HepG2 (cell line): ENCODE results near the gene CCNH. TPM values are rescaled to one million over a fixed set of nuclear protein-coding genes. Genes with fewer than 3 reads are reported as not detected.

Experiments used
- BRCA1 ChIP-seq: sonication (generic); formaldehyde crosslinking; IDR thresholded peaks from 2 replicates; pipeline ENCODE4 v1.4.0; 2020; ENCODE audit warnings: missing genetic modification reagents
- CCAR2 ChIP-seq: fragments of 200-400 bp; formaldehyde crosslinking; optimal IDR thresholded peaks from 2 replicates; pipeline ENCODE3; 2018; ENCODE audit warnings: low read depth, mild to moderate bottlenecking, low read length, moderate library complexity
- DNMT1 ChIP-seq: sonication (generic); formaldehyde crosslinking; IDR thresholded peaks from 2 replicates; pipeline ENCODE4 v1.5.1; 2020; ENCODE audit warnings: mild to moderate bottlenecking, missing genetic modification reagents
- FOXJ3 ChIP-seq: sonication (generic); formaldehyde crosslinking; IDR thresholded peaks from 2 replicates; pipeline ENCODE4 v1.4.0; 2020; ENCODE audit warnings: missing genetic modification reagents, mild to moderate bottlenecking, borderline replicate concordance
- HNRNPUL1 ChIP-seq: fragments of 200-400 bp; formaldehyde crosslinking; IDR thresholded peaks from 2 replicates; pipeline ENCODE4 v1.6.1; 2017; ENCODE audit warnings: low read depth, mild to moderate bottlenecking, low read length, moderate library complexity
- JUNB ChIP-seq: sonication (generic); formaldehyde crosslinking; IDR thresholded peaks from 2 replicates; pipeline ENCODE4 v1.8.0; 2022; ENCODE audit warnings: missing genetic modification reagents, mild to moderate bottlenecking, borderline replicate concordance
- LCORL ChIP-seq, 2 experiments: fragments of 450-650 bp in 1 of 2; sonication (generic) in 1 of 2; formaldehyde crosslinking in 1 of 2; IDR thresholded peaks; 2 replicates each; pipeline versions ENCODE4 v1.5.0 to v1.6.1; 2017 to 2020; ENCODE audit warnings: antibody characterized with exemption in 1 of 2, missing genetic modification reagents in 1 of 2
- MXI1 ChIP-seq: IDR thresholded peaks from 3 replicates; pipeline ENCODE4 v1.6.1; 2012; ENCODE audit warnings: low read depth, low read length, inconsistent platforms, borderline replicate concordance
- NCOA5 ChIP-seq: sonication (generic); formaldehyde crosslinking; IDR thresholded peaks from 2 replicates; pipeline ENCODE4 v1.4.0; 2020; ENCODE audit warnings: missing genetic modification reagents
- NRL ChIP-seq: sonication (generic); formaldehyde crosslinking; IDR thresholded peaks from 2 replicates; pipeline ENCODE4 v1.5.0; 2020; ENCODE audit warnings: missing genetic modification reagents, mild to moderate bottlenecking, moderate library complexity, borderline replicate concordance
- SUZ12 ChIP-seq: fragments of 150-350 bp; IDR thresholded peaks from 2 replicates; pipeline ENCODE4 v1.6.1; 2014; ENCODE audit warnings: low read depth, low read length
- TOE1 ChIP-seq: sonication (generic); formaldehyde crosslinking; IDR thresholded peaks from 2 replicates; pipeline ENCODE4 v1.4.0; 2020; ENCODE audit warnings: mild to moderate bottlenecking, missing genetic modification reagents
- ZFP41 ChIP-seq: sonication (generic); formaldehyde crosslinking; IDR thresholded peaks from 2 replicates; pipeline ENCODE4 v1.4.0; 2020; ENCODE audit warnings: mild to moderate bottlenecking, missing genetic modification reagents, borderline replicate concordance
- ZNF10 ChIP-seq: sonication (generic); formaldehyde crosslinking; IDR thresholded peaks from 2 replicates; pipeline ENCODE4 v1.4.0; 2020; ENCODE audit warnings: mild to moderate bottlenecking, low read depth, missing genetic modification reagents, borderline replicate concordance
- ZNF225 ChIP-seq: sonication (generic); formaldehyde crosslinking; IDR thresholded peaks from 2 replicates; pipeline ENCODE4 v1.4.0; 2020; ENCODE audit warnings: mild to moderate bottlenecking, missing genetic modification reagents
- ZNF670 ChIP-seq: sonication (generic); formaldehyde crosslinking; IDR thresholded peaks from 2 replicates; pipeline ENCODE4 v1.8.0; 2022; ENCODE audit warnings: mild to moderate bottlenecking, missing genetic modification reagents, borderline replicate concordance
- ZNF674 ChIP-seq: sonication (generic); formaldehyde crosslinking; IDR thresholded peaks from 2 replicates; pipeline ENCODE4 v1.5.0; 2020; ENCODE audit warnings: low read depth, mild to moderate bottlenecking, missing genetic modification reagents
- ZNF780A ChIP-seq: sonication (generic); formaldehyde crosslinking; IDR thresholded peaks from 2 replicates; pipeline ENCODE4 v1.8.0; 2022; ENCODE audit warnings: mild to moderate bottlenecking, missing genetic modification reagents, moderate library complexity
- ZNF878 ChIP-seq: sonication (generic); formaldehyde crosslinking; IDR thresholded peaks from 2 replicates; pipeline ENCODE4 v1.8.1; 2023; ENCODE audit warnings: mild to moderate bottlenecking, missing genetic modification reagents, moderate library complexity
- ZSCAN21 ChIP-seq: sonication (generic); formaldehyde crosslinking; IDR thresholded peaks from 2 replicates; pipeline ENCODE4 v1.8.0; 2022; ENCODE audit warnings: mild to moderate bottlenecking, missing genetic modification reagents, moderate library complexity, borderline replicate concordance
- polyA plus RNA-seq, 8 experiments: library from polyadenylated mRNA; depleted of rRNA in 3 of 8; stranded (reverse) in 7 of 8; unstranded in 1 of 8; fragments of >200 nt; fragmentation: Illumina TruSeq in 4 of 8; extraction: Trizol in 4 of 8; gene quantifications; 2 replicates each; pipeline versions ENCODE4 v1.2.1 to v1.2.3, GENCODE V29; 2011 to 2016; ENCODE audit warnings: low read depth in 4 of 8, missing spikeins in 1 of 8, mixed read lengths in 1 of 8; ENCODE audit not compliant: insufficient read depth in 1 of 8
- total RNA-seq, 5 experiments: library from RNA; depleted of rRNA; stranded (reverse); fragments of >200 nt; fragmentation: Illumina TruSeq; extraction: Trizol; gene quantifications; 2 replicates each; pipeline ENCODE4 v1.2.3, GENCODE V29; 2016; ENCODE audit warnings: low read depth in 1 of 5
- TF ChIP-seq, protein P1 (sequence below): sonication (generic); formaldehyde crosslinking; IDR thresholded peaks from 2 replicates; pipeline ENCODE4 v1.4.0; 2020; ENCODE audit warnings: missing genetic modification reagents, borderline replicate concordance
- TF ChIP-seq, protein P2 (sequence below): sonication (generic); formaldehyde crosslinking; IDR thresholded peaks from 2 replicates; pipeline ENCODE4 v1.5.0; 2020; ENCODE audit warnings: missing genetic modification reagents
- TF ChIP-seq, protein P3 (sequence below): IDR thresholded peaks from 2 replicates; pipeline ENCODE4 v1.6.1; 2016; ENCODE audit warnings: low read depth, borderline replicate concordance
- TF ChIP-seq, protein P4 (sequence below): sonication (generic); formaldehyde crosslinking; IDR thresholded peaks from 2 replicates; pipeline ENCODE4 v1.8.0; 2022; ENCODE audit warnings: missing genetic modification reagents, mild to moderate bottlenecking, inconsistent platforms, borderline replicate concordance

Gene CCNH
- total and polyA plus RNA-seq, 2 of the 13 experiments (the other 11 are each of a cell fraction or from before 2014, with no cell fraction given) = 42.5 to 94.3 TPM

DNA sequence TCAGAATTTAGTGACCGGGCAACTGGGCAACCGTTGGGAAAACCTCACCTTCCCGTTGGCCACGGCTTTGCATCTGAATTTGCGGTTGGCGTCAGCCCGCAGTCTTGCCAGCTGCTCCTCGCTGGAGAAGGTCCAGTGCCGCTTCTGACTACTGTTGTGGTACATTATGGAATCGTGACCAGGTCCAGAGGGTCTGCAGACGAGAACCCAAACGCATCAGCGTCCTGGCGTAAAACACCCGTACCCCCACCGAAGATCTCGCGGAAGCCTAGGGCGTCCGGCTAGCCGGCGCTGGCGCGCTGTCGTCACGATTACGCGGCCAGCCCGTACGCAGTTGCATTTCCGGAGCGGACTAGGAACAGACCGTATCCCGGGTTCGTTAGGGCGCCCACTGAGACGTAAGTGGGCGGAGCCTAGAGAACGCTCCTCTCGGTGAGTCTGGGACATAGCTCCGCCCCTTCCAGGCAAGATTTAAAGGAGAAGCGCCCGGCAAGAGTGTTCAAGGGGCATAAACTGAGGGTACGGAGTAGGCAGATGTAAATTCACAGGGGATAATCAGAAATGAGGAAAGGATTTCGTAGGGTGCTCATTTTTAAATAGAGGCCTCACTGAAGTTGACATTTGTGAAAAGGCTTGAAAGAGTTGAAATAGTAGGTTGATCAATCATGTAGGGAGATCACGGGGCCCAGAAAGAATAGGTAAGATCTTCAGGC lies at the start of gene CCNH (continued):
- TF ChIP-seq, protein P1, sequence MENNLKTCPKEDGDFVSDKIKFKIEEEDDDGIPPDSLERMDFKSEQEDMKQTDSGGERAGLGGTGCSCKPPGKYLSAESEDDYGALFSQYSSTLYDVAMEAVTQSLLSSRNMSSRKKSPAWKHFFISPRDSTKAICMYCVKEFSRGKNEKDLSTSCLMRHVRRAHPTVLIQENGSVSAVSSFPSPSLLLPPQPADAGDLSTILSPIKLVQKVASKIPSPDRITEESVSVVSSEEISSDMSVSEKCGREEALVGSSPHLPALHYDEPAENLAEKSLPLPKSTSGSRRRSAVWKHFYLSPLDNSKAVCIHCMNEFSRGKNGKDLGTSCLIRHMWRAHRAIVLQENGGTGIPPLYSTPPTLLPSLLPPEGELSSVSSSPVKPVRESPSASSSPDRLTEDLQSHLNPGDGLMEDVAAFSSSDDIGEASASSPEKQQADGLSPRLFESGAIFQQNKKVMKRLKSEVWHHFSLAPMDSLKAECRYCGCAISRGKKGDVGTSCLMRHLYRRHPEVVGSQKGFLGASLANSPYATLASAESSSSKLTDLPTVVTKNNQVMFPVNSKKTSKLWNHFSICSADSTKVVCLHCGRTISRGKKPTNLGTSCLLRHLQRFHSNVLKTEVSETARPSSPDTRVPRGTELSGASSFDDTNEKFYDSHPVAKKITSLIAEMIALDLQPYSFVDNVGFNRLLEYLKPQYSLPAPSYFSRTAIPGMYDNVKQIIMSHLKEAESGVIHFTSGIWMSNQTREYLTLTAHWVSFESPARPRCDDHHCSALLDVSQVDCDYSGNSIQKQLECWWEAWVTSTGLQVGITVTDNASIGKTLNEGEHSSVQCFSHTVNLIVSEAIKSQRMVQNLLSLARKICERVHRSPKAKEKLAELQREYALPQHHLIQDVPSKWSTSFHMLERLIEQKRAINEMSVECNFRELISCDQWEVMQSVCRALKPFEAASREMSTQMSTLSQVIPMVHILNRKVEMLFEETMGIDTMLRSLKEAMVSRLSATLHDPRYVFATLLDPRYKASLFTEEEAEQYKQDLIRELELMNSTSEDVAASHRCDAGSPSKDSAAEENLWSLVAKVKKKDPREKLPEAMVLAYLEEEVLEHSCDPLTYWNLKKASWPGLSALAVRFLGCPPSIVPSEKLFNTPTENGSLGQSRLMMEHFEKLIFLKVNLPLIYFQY = no peak
- TF ChIP-seq ZNF225 (CRISPR knock-in tag) = peak; percentile 77; the same call in 1 of the 2 replicates
- TF ChIP-seq FOXJ3 = peak; percentile 42; the same call in 1 of the 2 replicates
- no peak for TF ChIP-seq HNRNPUL1
- TF ChIP-seq SUZ12 = no peak
- TF ChIP-seq, protein P2, sequence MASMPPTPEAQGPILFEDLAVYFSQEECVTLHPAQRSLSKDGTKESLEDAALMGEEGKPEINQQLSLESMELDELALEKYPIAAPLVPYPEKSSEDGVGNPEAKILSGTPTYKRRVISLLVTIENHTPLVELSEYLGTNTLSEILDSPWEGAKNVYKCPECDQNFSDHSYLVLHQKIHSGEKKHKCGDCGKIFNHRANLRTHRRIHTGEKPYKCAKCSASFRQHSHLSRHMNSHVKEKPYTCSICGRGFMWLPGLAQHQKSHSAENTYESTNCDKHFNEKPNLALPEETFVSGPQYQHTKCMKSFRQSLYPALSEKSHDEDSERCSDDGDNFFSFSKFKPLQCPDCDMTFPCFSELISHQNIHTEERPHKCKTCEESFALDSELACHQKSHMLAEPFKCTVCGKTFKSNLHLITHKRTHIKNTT = no peak
- TF ChIP-seq NCOA5 = no peak
- TF ChIP-seq DNMT1 (CRISPR knock-in tag) = no peak
- TF ChIP-seq ZFP41 = no peak
- no peak for TF ChIP-seq ZNF780A (CRISPR knock-in tag)
- no peak; the same call in 1 of the 2 replicates for TF ChIP-seq ZSCAN21 (CRISPR knock-in tag)
- no peak for TF ChIP-seq ZNF674 (CRISPR knock-in tag)
- peak; percentile 67; the same call in 1 of the 2 replicates for TF ChIP-seq NRL (CRISPR knock-in tag)
- TF ChIP-seq ZNF670 (CRISPR knock-in tag) = no peak
- no peak for TF ChIP-seq CCAR2
- TF ChIP-seq LCORL (IDR thresholded peaks at IDR 0.05) = no peak
- TF ChIP-seq LCORL (CRISPR knock-in tag; IDR thresholded peaks at IDR 0.05) = no peak
- TF ChIP-seq JUNB (CRISPR knock-in tag) = no peak
- no peak for TF ChIP-seq ZNF878 (CRISPR knock-in tag)
- TF ChIP-seq, protein P3, sequence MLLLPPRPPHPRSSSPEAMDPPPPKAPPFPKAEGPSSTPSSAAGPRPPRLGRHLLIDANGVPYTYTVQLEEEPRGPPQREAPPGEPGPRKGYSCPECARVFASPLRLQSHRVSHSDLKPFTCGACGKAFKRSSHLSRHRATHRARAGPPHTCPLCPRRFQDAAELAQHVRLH (CRISPR knock-in tag) = peak; percentile 56; the same call in 1 of the 2 replicates
- TF ChIP-seq TOE1 (CRISPR knock-in tag) = no peak
- no peak for TF ChIP-seq ZNF10 (CRISPR knock-in tag)
- no peak for TF ChIP-seq BRCA1
- TF ChIP-seq, protein P4, sequence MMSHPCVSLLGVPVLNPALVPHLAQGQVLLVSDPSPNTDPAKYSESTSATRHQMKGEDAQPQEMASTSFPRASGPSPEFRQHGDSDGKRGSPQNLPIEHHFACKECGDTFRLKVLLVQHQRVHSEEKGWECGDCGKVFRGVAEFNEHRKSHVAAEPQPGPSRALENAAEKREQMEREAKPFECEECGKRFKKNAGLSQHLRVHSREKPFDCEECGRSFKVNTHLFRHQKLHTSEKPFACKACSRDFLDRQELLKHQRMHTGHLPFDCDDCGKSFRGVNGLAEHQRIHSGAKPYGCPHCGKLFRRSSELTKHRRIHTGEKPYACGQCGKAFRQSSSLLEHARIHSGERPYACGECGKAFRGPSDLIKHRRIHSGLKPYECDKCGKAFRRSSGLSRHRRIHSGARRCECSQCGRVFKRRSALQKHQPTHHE (CRISPR knock-in tag) = no peak
- TF ChIP-seq MXI1 = peak; percentile 59; the same call in 1 of the 3 replicates
